ENCODE measurements around the gene LCN6. TPM values are rescaled to one million over a fixed set of nuclear protein-coding genes. Genes with fewer than 3 reads are reported as not detected.

Gene LCN6
- total and polyA plus RNA-seq, 2 of the 4 experiments (the other 2 are of a cell fraction), result not detected

GRCh38 chr9:136703276-136703860 is 45.0 kb downstream of the LCN6 start:
- no peak overlapping the region for H3K56ac ChIP-seq (ENCODE audit: extremely low read depth, insufficient read depth, low read length)
- no peak overlapping the region for H2BK5ac ChIP-seq (ENCODE audit: low read depth, low read length, poor library complexity, severe bottlenecking)
- H3K14ac ChIP-seq (replicated peaks; ENCODE audit: low read depth, low read length), result no peak overlapping the region
- H3K23ac ChIP-seq (ENCODE audit: low read depth, low read length), result no peak overlapping the region
- in situ Hi-C loops (cut with MboI; ENCODE audit: low sequenced_read_pairs) (no loop called here), dilution Hi-C loops (cut with HindIII; ENCODE audit: low sequenced_read_pairs, unreplicated experiment) (no loop called here), intact Hi-C loops (cut with micrococcal nuclease) (no loop called here)
- no peak overlapping the region for H3K18ac ChIP-seq (ENCODE audit: low read depth, low read length)
- H3K4me2 ChIP-seq (ENCODE audit: low read depth, low read length), result no peak overlapping the region
- WGBS, 2 experiments (ENCODE audit: extremely low coverage in 2 of 2, insufficient read length in 1 of 2), result 61% methylated on average over 4 of the region's 12 CpGs; no CpG with 5 or more reads in 1 of the 2 experiments
- H2BK20ac ChIP-seq (ENCODE audit: low read depth, low read length), result no peak overlapping the region
- TF ChIP-seq POLR2A (IDR thresholded peaks at IDR 0.05; ENCODE audit: low read depth, low read length) (no peak), ELK1 (IDR thresholded peaks at IDR 0.05; ENCODE audit: borderline replicate concordance, low read depth, low read length) (no peak), MXI1 (IDR thresholded peaks at IDR 0.05; ENCODE audit: borderline replicate concordance, low read depth, low read length) (no peak)
- TF ChIP-seq, protein P1, sequence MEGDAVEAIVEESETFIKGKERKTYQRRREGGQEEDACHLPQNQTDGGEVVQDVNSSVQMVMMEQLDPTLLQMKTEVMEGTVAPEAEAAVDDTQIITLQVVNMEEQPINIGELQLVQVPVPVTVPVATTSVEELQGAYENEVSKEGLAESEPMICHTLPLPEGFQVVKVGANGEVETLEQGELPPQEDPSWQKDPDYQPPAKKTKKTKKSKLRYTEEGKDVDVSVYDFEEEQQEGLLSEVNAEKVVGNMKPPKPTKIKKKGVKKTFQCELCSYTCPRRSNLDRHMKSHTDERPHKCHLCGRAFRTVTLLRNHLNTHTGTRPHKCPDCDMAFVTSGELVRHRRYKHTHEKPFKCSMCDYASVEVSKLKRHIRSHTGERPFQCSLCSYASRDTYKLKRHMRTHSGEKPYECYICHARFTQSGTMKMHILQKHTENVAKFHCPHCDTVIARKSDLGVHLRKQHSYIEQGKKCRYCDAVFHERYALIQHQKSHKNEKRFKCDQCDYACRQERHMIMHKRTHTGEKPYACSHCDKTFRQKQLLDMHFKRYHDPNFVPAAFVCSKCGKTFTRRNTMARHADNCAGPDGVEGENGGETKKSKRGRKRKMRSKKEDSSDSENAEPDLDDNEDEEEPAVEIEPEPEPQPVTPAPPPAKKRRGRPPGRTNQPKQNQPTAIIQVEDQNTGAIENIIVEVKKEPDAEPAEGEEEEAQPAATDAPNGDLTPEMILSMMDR (conservative IDR thresholded peaks at IDR 0.05; ENCODE audit: low read depth, low read length), result no peak
- no peak overlapping the region for H3K4ac ChIP-seq (ENCODE audit: low read depth, low read length)
- BruUV-seq (replicated peaks), result no TSS peak
- H4K20me1 ChIP-seq (ENCODE audit: insufficient read depth, low read length), result no peaks in the 10 kb centered on the region
- H4K91ac ChIP-seq (ENCODE audit: insufficient read depth, low read depth, low read length), result no peak overlapping the region
- CTCF ChIA-PET, result no interaction called here
- no peak overlapping the region for H4K5ac ChIP-seq (ENCODE audit: low read depth, low read length)
- POLR2A ChIA-PET (ENCODE audit: unreplicated experiment), result no interaction called here
- ATAC-seq (ENCODE audit: low read depth), result no peak
- no peaks in the 10 kb centered on the region for H3K9me1 ChIP-seq (ENCODE audit: insufficient read depth, low read length)
- no peaks in the 10 kb centered on the region for H3K4me1 ChIP-seq (ENCODE audit: control insufficient read depth, insufficient read depth, low read length)
- no peak overlapping the region for H3K9ac ChIP-seq (ENCODE audit: low read depth, low read length)
- H3K36me3 ChIP-seq (ENCODE audit: control insufficient read depth, insufficient read depth, low read length), result no peaks in the 10 kb centered on the region
- H4K8ac ChIP-seq (ENCODE audit: low read depth in 2 of 2, low read length in 2 of 2), result no peak overlapping the region
- no peak overlapping the region for H2BK15ac ChIP-seq (ENCODE audit: low read depth, low read length)
- H2BK120ac ChIP-seq (ENCODE audit: low read depth, low read length), result no peak overlapping the region
- no peak for DNase-seq
- no peak overlapping the region for H2AK5ac ChIP-seq (ENCODE audit: low read depth, low read length)
- no peak overlapping the region for H3K4me3 ChIP-seq (ENCODE audit: insufficient read depth, low read depth, low read length)
- no peak overlapping the region for H3K27ac ChIP-seq (ENCODE audit: insufficient read depth, low read length)
- no peak overlapping the region for H2AK9ac ChIP-seq (replicated peaks; ENCODE audit: low read depth, low read length, poor library complexity)
- no peak overlapping the region for H2AFZ ChIP-seq (replicated peaks; ENCODE audit: low read length, poor library complexity)
- no peaks in the 10 kb centered on the region for H3K79me1 ChIP-seq (ENCODE audit: low read depth in 1 of 2, low read length in 2 of 2)
- H3K27me3 ChIP-seq (ENCODE audit: control insufficient read depth, insufficient read depth, low read length), result peaks cover 20% of the 10 kb centered on the region
- H3K9me3 ChIP-seq (ENCODE audit: control insufficient read depth, insufficient read depth, low read length), result no peaks in the 10 kb centered on the region

All from IMR-90 (cell line).